Testis (tissue), 2 donors: ENCODE measurements around the gene CACNA1C.

Source experiments
- CTCF ChIP-seq, 3 experiments: fragments of 450-650 bp in 2 of 3; fragments of 200-600 bp in 1 of 3; sonication (generic) in 1 of 3; IDR thresholded peaks; one replicate each; pipeline ENCODE4 v1.5.1; 2016 to 2019; ENCODE audit warnings: antibody characterized with exemption in 3 of 3, mild to moderate bottlenecking in 2 of 3, moderate library complexity in 1 of 3
- POLR2A ChIP-seq: fragments of 450-650 bp; IDR thresholded peaks from one replicate; pipeline ENCODE4 v1.6.1; 2017; ENCODE audit warnings: antibody characterized with exemption, mild to moderate bottlenecking, moderate library complexity

GRCh38 chr12:2650261-2651067, 597.7 kb downstream of the CACNA1C start:
- TF ChIP-seq CTCF (IDR thresholded peaks at IDR 0.05) (no peak), POLR2A (no peak)
